ENCODE data around the gene PSORS1C1. TPM values are rescaled to one million over a fixed set of nuclear protein-coding genes. Genes with fewer than 3 reads are reported as not detected.
"Not testable (repeated sequence)": the region's sequence is repeated elsewhere in the genome, so short reads cannot be mapped to it uniquely, and the experiment has no call there.

PSORS1C1 gene
- total and polyA plus RNA-seq, 4 donors = 1.6 to 6.8 (median 3.6) TPM

DNA sequence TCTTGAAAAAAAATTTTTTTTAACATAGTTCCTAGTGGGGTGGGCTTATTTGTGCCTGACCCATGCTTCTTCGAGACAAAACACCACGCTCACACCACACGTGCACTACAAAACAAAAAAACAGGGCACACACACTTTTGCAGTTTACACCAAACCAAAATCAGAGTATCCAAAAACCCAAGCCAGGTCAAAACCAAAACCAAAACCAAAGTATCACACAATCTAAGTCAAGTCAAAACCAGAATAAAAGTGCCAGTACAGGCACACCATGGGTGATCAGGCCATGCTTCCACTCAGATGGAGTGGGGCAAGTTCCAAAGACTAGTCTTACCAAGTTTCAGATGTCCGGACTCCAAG, 71.1 kb downstream of the PSORS1C1 start:
- intact Hi-C loops (cut with DNase I); H3K4me3 ChIP-seq (ENCODE audit: low read length in 2 of 2): not testable (repeated sequence)
- WGBS, 2 donors = 78 to 87% methylated on average over 4 of the region's 4 CpGs

DNA sequence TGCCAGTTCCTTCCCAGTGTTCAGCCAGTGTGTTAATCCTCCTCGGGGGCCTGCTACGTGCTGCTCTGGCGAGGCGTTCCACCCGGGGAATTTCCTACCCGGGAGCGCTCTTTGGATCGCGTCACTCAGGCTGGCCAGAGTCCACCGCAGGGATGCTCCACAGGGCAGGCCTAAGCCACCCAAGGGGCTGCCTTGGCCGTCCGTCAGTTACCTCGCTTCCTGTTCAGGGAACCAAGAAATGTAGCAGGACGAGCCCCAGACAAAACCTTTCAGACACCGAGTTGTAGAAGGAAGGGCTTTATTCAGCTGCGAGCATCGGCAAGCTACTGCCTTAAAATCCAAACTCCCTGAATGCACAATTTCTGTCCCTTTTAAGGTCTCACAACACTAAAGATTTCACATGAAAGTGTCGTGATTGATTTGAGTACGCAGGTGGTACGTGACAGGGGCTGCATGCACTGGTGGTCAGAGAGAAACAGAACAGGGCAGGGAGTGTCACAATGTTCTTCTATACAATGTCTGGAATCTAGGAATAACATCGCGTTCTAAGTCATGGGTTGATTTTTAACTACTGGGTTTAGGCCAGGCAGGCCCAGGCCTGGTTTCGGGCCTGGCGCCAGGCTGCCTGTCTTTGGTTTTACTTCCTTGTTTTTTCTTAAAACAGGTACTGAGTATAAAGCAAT, 71.6 kb downstream of the PSORS1C1 start:
- Histone ChIP-seq H3K9me3 (ENCODE audit: control insufficient read depth, low read length) (no peaks in the 10 kb centered on the region), H3K4me1 (ENCODE audit: control insufficient read depth in 1 of 2, insufficient read depth in 2 of 2, low read length in 2 of 2) (no peaks in the 10 kb centered on the region), H3K27me3 (ENCODE audit: control insufficient read depth in 1 of 2, insufficient read depth in 2 of 2, low read length in 1 of 2) (no peaks in the 10 kb centered on the region), H3K27ac (ENCODE audit: low read depth in 1 of 2, low read length in 2 of 2) (no peak overlapping the region), H3K4me3 (ENCODE audit: low read length in 2 of 2) (no peak overlapping the region), H3K36me3 (ENCODE audit: control insufficient read depth in 1 of 2, insufficient read depth in 2 of 2, low read length in 1 of 2) (no peaks in the 10 kb centered on the region)
- ATAC-seq (ENCODE audit: low FRiP score) (no peak), DNase-seq (peak; percentile 77 to 80)
- 68 to 77% methylated on average over 24 of the region's 24 CpGs for WGBS, 2 donors
- intact Hi-C loops (cut with DNase I) = no loop called here

More for the DNA sequence above, 71.1 kb downstream of the PSORS1C1 start:
- not testable (repeated sequence) for DNase-seq; ATAC-seq (ENCODE audit: low FRiP score); H3K36me3 ChIP-seq (ENCODE audit: control insufficient read depth in 1 of 2, insufficient read depth in 2 of 2, low read length in 1 of 2); H3K27ac ChIP-seq (ENCODE audit: low read depth in 1 of 2, low read length in 2 of 2); H3K9me3 ChIP-seq (ENCODE audit: control insufficient read depth, low read length); H3K27me3 ChIP-seq (ENCODE audit: control insufficient read depth in 1 of 2, insufficient read depth in 2 of 2, low read length in 1 of 2); H3K4me1 ChIP-seq (ENCODE audit: control insufficient read depth in 1 of 2, insufficient read depth in 2 of 2, low read length in 2 of 2)

DNA sequence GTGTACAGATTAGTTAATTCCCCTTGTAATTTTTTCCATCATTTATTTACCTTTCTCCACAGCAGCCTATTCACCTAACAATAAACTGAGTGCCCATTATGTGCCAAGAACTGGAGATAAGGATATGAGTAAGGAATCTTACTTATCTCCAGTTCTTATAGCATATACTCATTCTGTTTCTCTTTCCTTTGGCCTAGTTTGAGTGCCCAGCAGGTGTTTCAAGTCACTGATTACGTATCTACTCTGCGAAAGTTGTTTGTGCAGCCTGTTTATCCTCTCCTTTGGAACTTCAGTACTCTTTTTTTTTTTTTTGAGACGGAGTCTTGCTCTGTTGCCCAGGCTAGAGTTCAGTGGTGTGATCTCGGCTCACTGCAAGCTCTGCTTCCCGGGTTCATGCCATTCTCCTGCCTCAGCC, 73.2 kb downstream of the PSORS1C1 start:
- ATAC-seq (ENCODE audit: low FRiP score) = no peak
- Histone ChIP-seq H3K4me1 (ENCODE audit: control insufficient read depth in 1 of 2, insufficient read depth in 2 of 2, low read length in 2 of 2) (no peaks in the 10 kb centered on the region), H3K36me3 (ENCODE audit: control insufficient read depth in 1 of 2, insufficient read depth in 2 of 2, low read length in 1 of 2) (no peaks in the 10 kb centered on the region), H3K4me3 (ENCODE audit: low read length in 2 of 2) (no peak overlapping the region), H3K27me3 (ENCODE audit: control insufficient read depth in 1 of 2, insufficient read depth in 2 of 2, low read length in 1 of 2) (no peaks in the 10 kb centered on the region), H3K27ac (ENCODE audit: low read depth in 1 of 2, low read length in 2 of 2) (no peak overlapping the region), H3K9me3 (ENCODE audit: control insufficient read depth, low read length) (no peaks in the 10 kb centered on the region)
- intact Hi-C loops (cut with DNase I) = no loop called here
- WGBS, 2 donors = 87% methylated on average over 5 of the region's 5 CpGs
- DNase-seq = no peak

DNA sequence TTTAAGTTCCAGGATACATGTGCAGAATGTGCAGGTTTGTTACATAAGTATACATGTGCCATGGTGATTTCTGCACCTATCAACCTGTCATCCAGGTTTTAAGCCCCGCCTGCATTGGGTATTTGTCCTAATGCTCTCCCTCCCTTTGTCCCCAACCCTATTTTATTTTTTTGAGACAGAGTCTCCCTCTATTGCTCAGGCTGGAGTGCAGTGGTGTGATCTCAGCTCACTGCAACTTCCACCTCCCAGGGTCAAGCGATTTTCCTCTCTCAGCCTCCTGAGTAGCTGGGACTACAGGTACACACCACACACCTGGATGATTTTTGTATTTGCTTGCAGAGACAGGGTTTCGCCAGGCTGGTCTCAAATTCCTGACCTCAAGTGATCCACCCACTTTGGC, 74.6 kb downstream of the PSORS1C1 start:
- H3K27me3 ChIP-seq (ENCODE audit: control insufficient read depth in 1 of 2, insufficient read depth in 2 of 2, low read length in 1 of 2); intact Hi-C loops (cut with DNase I); H3K4me1 ChIP-seq (ENCODE audit: control insufficient read depth in 1 of 2, insufficient read depth in 2 of 2, low read length in 2 of 2); H3K36me3 ChIP-seq (ENCODE audit: control insufficient read depth in 1 of 2, insufficient read depth in 2 of 2, low read length in 1 of 2); H3K27ac ChIP-seq (ENCODE audit: low read depth in 1 of 2, low read length in 2 of 2); H3K9me3 ChIP-seq (ENCODE audit: control insufficient read depth, low read length); H3K4me3 ChIP-seq (ENCODE audit: low read length in 2 of 2); DNase-seq; ATAC-seq (ENCODE audit: low FRiP score): not testable (repeated sequence)
- 85 to 94% methylated on average over 3 of the region's 3 CpGs for WGBS, 2 donors

Other genes with a start within 250 kb of the PSORS1C1 start
- gene DDR1, start 230.3 kb upstream of the PSORS1C1 start, total RNA-seq = 10 to 100 TPM; 29.5 to 32.0 TPM
- gene DDR1, start 230.3 kb upstream of the PSORS1C1 start, polyA plus RNA-seq = 10 to 100 TPM in 1 of 2 donors, 1 to 10 TPM in 1; 6.8 to 15.4 TPM
- 10 to 100 TPM; 31.2 to 37.0 TPM for gene GTF2H4, start 206.6 kb upstream of the PSORS1C1 start, total RNA-seq
- 10 to 100 TPM in 1 of 2 donors, 1 to 10 TPM in 1; 3.9 to 88.2 TPM for gene GTF2H4, start 206.6 kb upstream of the PSORS1C1 start, polyA plus RNA-seq
- gene VARS2, start 200.6 kb upstream of the PSORS1C1 start, total RNA-seq = 10 to 100 TPM; 16.0 to 19.1 TPM
- gene VARS2, start 200.6 kb upstream of the PSORS1C1 start, polyA plus RNA-seq = 10 to 100 TPM in 1 of 2 donors, 1 to 10 TPM in 1; 9.6 to 65.7 TPM
- not detected for gene SFTA2, start 182.6 kb upstream of the PSORS1C1 start, total RNA-seq
- 1 to 10 TPM in 1 of 2 donors, not detected in 1; 2.4 TPM for gene SFTA2, start 182.6 kb upstream of the PSORS1C1 start, polyA plus RNA-seq
- gene MUCL3, start 173.8 kb upstream of the PSORS1C1 start, total RNA-seq = not detected
- under 1 TPM; 0.13 to 0.18 TPM for gene MUCL3, start 173.8 kb upstream of the PSORS1C1 start, polyA plus RNA-seq
- gene MUC21, start 131.1 kb upstream of the PSORS1C1 start, total RNA-seq = not detected
- under 1 TPM; 0.20 to 0.75 TPM for gene MUC21, start 131.1 kb upstream of the PSORS1C1 start, polyA plus RNA-seq
- not detected for gene MUC22, start 104.3 kb upstream of the PSORS1C1 start, total RNA-seq
- not detected for gene MUC22, start 104.3 kb upstream of the PSORS1C1 start, polyA plus RNA-seq
- not detected for gene C6orf15, start 2.2 kb upstream of the PSORS1C1 start, total RNA-seq
- not detected for gene C6orf15, start 2.2 kb upstream of the PSORS1C1 start, polyA plus RNA-seq
- not detected for gene CDSN, start 5.6 kb downstream of the PSORS1C1 start, total RNA-seq
- gene CDSN, start 5.6 kb downstream of the PSORS1C1 start, polyA plus RNA-seq = not detected
- not detected for gene PSORS1C2, start 24.3 kb downstream of the PSORS1C1 start, total RNA-seq
- not detected for gene PSORS1C2, start 24.3 kb downstream of the PSORS1C1 start, polyA plus RNA-seq
- 10 to 100 TPM; 13.7 to 23.2 TPM for gene CCHCR1, start 43.0 kb downstream of the PSORS1C1 start, total RNA-seq
- 10 to 100 TPM in 1 of 2 donors, 1 to 10 TPM in 1; 7.0 to 21.3 TPM for gene CCHCR1, start 43.0 kb downstream of the PSORS1C1 start, polyA plus RNA-seq
- 1 to 10 TPM; 3.1 to 8.3 TPM for gene TCF19, start 43.8 kb downstream of the PSORS1C1 start, total RNA-seq
- 1 to 10 TPM; 3.4 to 4.2 TPM for gene TCF19, start 43.8 kb downstream of the PSORS1C1 start, polyA plus RNA-seq
- 1 to 10 TPM in 1 of 2 donors, under 1 TPM in 1; 0.45 to 2.2 TPM for gene POU5F1, start 55.9 kb downstream of the PSORS1C1 start, total RNA-seq
- 1 to 10 TPM in 1 of 2 donors, not detected in 1; 2.6 TPM for gene POU5F1, start 55.9 kb downstream of the PSORS1C1 start, polyA plus RNA-seq
- 100 to 1,000 TPM; 491 to 529 TPM for gene HLA-C, start 157.3 kb downstream of the PSORS1C1 start, total RNA-seq
- gene HLA-C, start 157.3 kb downstream of the PSORS1C1 start, polyA plus RNA-seq = 100 to 1,000 TPM; 301 to 355 TPM
- gene HLA-B, start 242.4 kb downstream of the PSORS1C1 start, total RNA-seq = 1,000 to 10,000 TPM in 1 of 2 donors, 100 to 1,000 TPM in 1; 862 to 1,392 TPM
- 100 to 1,000 TPM; 209 to 214 TPM for gene HLA-B, start 242.4 kb downstream of the PSORS1C1 start, polyA plus RNA-seq